ENCODE data around the gene GPX2. TPM values are rescaled to one million over a fixed set of nuclear protein-coding genes. Genes with fewer than 3 reads are reported as not detected.

Gene GPX2
- total RNA-seq, 2 experiments from 2014 or later, result not detected

DNA sequence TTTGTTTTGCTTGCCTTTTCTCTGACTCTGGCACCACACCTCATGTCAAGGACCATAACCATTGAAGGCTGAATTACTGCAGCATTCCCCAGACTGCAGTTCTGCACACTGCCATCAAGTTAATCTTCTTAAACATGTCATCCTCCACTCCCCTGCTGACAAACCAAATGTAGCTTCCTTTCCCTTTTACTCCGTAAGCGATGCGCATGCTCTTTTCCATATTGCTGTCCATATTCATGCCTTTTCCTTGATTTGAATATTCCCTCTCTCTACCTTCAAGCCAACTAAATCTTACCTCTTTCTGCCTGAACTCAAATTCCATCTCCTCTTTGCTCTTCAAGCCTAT, 13.6 kb downstream of the GPX2 start:
- Histone ChIP-seq H3K36me3 (ENCODE audit: insufficient read depth, low read length) (peaks cover 99% of the 10 kb centered on the region), H3K4me1 (ENCODE audit: insufficient read depth, low read length, poor library complexity, severe bottlenecking) (peaks cover 13% of the 10 kb centered on the region), H4K20me1 (ENCODE audit: insufficient read depth, low read length) (0 out of 2 replicates have a peak, but pooled peaks cover 2% of the 10 kb centered on the region), H3K9me3 (ENCODE audit: low read length) (no peaks in the 10 kb centered on the region), H3K79me2 (ENCODE audit: insufficient read depth, low read depth, low read length) (no peaks in the 10 kb centered on the region; the same call in 1 of the 2 replicates), H2AFZ (ENCODE audit: low read length) (no peak overlapping the region), H3K4me3 (ENCODE audit: low read depth, low read length, poor library complexity, severe bottlenecking) (no peak overlapping the region), H3K27ac (ENCODE audit: low read depth, low read length, poor library complexity, severe bottlenecking) (peak overlapping the region; percentile 38), H3K4me2 (ENCODE audit: low read length) (no peak overlapping the region), H3K9me2 (ENCODE audit: insufficient read depth, low read length) (no peaks in the 10 kb centered on the region)
- TF ChIP-seq, protein P1, sequence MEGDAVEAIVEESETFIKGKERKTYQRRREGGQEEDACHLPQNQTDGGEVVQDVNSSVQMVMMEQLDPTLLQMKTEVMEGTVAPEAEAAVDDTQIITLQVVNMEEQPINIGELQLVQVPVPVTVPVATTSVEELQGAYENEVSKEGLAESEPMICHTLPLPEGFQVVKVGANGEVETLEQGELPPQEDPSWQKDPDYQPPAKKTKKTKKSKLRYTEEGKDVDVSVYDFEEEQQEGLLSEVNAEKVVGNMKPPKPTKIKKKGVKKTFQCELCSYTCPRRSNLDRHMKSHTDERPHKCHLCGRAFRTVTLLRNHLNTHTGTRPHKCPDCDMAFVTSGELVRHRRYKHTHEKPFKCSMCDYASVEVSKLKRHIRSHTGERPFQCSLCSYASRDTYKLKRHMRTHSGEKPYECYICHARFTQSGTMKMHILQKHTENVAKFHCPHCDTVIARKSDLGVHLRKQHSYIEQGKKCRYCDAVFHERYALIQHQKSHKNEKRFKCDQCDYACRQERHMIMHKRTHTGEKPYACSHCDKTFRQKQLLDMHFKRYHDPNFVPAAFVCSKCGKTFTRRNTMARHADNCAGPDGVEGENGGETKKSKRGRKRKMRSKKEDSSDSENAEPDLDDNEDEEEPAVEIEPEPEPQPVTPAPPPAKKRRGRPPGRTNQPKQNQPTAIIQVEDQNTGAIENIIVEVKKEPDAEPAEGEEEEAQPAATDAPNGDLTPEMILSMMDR (conservative IDR thresholded peaks at IDR 0.05; ENCODE audit: low read length), result no peak
- TF ChIP-seq EZH2phosphoT487 (IDR thresholded peaks at IDR 0.05; ENCODE audit: borderline replicate concordance, low read depth, low read length), result no peak
- DNase-seq (ENCODE audit: low spot score), result no peak
- intact Hi-C loops (cut with micrococcal nuclease; ENCODE audit: unreplicated experiment), result no loop called here
- CTCF ChIA-PET (ENCODE audit: unreplicated experiment), result no interaction called here
- POLR2A ChIA-PET, result interaction anchor here (0.6 kb wide), 1 partner anchor 293 kb away, joined by 3 read pairs; no protein-coding TSS in a partner anchor
- BruUV-seq (replicated peaks), result no TSS peak

DNA sequence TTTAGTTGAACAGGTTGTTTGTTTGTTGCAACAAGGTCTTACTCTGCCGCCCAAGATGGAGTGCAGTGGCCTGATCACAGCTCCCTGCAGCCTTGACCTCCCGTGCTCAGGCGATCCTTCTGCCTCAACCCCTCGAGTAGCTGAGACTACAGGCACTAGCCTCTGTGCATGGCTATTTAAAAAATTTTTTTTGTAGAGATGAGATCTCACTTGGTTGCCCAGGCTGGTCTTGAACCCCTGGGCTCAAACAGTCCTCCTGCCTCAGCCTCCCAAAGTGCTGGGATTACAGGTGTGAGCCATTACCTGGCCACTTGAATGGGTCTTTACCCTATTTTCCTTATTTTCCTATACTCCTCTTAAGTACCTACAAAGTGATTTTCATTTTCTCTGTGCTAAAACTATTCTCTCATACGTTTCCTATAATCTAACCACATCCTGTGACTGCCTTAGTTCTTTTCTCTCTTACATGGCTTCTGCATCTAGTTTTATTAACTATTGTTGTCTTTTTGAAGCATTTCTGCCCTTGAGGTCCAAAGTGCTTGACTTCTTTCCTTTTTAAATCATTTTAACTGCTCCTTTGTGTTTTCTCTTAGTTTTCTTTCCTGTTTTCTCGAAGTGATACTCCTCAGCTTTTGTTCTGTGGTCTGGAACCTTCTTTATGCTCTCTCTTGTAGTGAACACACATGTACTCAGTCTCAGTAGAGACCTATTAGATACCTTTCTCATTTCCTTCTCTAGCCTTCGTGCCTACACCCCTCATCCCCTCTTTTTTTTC, 14.1 kb downstream of the GPX2 start:
- peak; percentile 14 for DNase-seq (ENCODE audit: low spot score)
- Histone ChIP-seq H3K36me3 (ENCODE audit: insufficient read depth, low read length) (peaks cover 98% of the 10 kb centered on the region), H3K4me2 (ENCODE audit: low read length) (peak overlapping the region; percentile 2; the same call in 1 of the 2 replicates), H3K4me3 (ENCODE audit: low read depth, low read length, poor library complexity, severe bottlenecking) (no peak overlapping the region), H3K9me2 (ENCODE audit: insufficient read depth, low read length) (no peaks in the 10 kb centered on the region), H2AFZ (ENCODE audit: low read length) (no peak overlapping the region), H4K20me1 (ENCODE audit: insufficient read depth, low read length) (0 out of 2 replicates have a peak, but pooled peaks cover 2% of the 10 kb centered on the region), H3K79me2 (ENCODE audit: insufficient read depth, low read depth, low read length) (peaks cover under 1% of the 10 kb centered on the region; the same call in 1 of the 2 replicates), H3K4me1 (ENCODE audit: insufficient read depth, low read length, poor library complexity, severe bottlenecking) (peaks cover 13% of the 10 kb centered on the region), H3K9me3 (ENCODE audit: low read length) (no peaks in the 10 kb centered on the region), H3K27ac (ENCODE audit: low read depth, low read length, poor library complexity, severe bottlenecking) (peak overlapping the region; percentile 38)
- intact Hi-C loops (cut with micrococcal nuclease; ENCODE audit: unreplicated experiment), result no loop called here
- POLR2A ChIA-PET, result interaction anchor here (0.6 to 1.4 kb wide), 2 partner anchors 8 to 292 kb away, joined by 3 to 12 read pairs; no protein-coding TSS in a partner anchor
- CTCF ChIA-PET (ENCODE audit: unreplicated experiment), result interaction anchor here (0.8 kb wide), 1 partner anchor 36 kb away, joined by 3 read pairs; no protein-coding TSS in a partner anchor
- no TSS peak for BruUV-seq (replicated peaks)
- no peak for TF ChIP-seq EZH2phosphoT487 (IDR thresholded peaks at IDR 0.05; ENCODE audit: borderline replicate concordance, low read depth, low read length)
- TF ChIP-seq, protein P1 (conservative IDR thresholded peaks at IDR 0.05; ENCODE audit: low read length), result no peak

DNA sequence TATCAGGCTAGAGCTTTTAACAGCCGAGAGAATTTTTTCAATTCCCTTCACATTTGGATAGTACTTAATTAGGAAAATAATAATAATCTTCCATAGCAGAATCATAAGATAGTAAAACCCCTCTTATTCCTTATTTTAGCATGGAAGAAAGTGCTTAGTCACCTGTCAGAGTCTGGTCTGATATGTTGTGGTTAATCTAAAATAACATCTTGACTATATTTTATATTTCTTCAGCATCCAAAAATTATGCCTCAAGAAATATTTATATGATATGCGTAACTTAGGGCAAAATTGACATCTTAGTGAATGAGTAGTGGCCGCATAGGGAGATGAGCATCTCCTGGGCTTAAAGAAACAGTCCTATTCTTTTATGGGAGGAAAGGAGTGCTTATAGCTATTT, 15.5 kb downstream of the GPX2 start:
- Histone ChIP-seq H3K36me3 (ENCODE audit: insufficient read depth, low read length) (peaks cover 84% of the 10 kb centered on the region), H3K9me3 (ENCODE audit: low read length) (no peaks in the 10 kb centered on the region), H3K79me2 (ENCODE audit: insufficient read depth, low read depth, low read length) (peaks cover 5% of the 10 kb centered on the region; the same call in 1 of the 2 replicates), H3K4me2 (ENCODE audit: low read length) (no peak overlapping the region), H3K4me1 (ENCODE audit: insufficient read depth, low read length, poor library complexity, severe bottlenecking) (peaks cover 13% of the 10 kb centered on the region), H2AFZ (ENCODE audit: low read length) (no peak overlapping the region), H3K27ac (ENCODE audit: low read depth, low read length, poor library complexity, severe bottlenecking) (no peak overlapping the region), H4K20me1 (ENCODE audit: insufficient read depth, low read length) (0 out of 2 replicates have a peak, but pooled peaks cover 2% of the 10 kb centered on the region), H3K9me2 (ENCODE audit: insufficient read depth, low read length) (no peaks in the 10 kb centered on the region), H3K4me3 (ENCODE audit: low read depth, low read length, poor library complexity, severe bottlenecking) (no peak overlapping the region)
- POLR2A ChIA-PET, result interaction anchor here (0.7 to 1.8 kb wide), 4 partner anchors 10 to 1249 kb away, joined by 3 to 12 read pairs (median 6); no protein-coding TSS in a partner anchor
- no peak for DNase-seq (ENCODE audit: low spot score)
- TF ChIP-seq EZH2phosphoT487 (IDR thresholded peaks at IDR 0.05; ENCODE audit: borderline replicate concordance, low read depth, low read length), result no peak
- TF ChIP-seq, protein P1 (conservative IDR thresholded peaks at IDR 0.05; ENCODE audit: low read length), result no peak
- intact Hi-C loops (cut with micrococcal nuclease; ENCODE audit: unreplicated experiment), result no loop called here
- CTCF ChIA-PET (ENCODE audit: unreplicated experiment), result no interaction called here
- BruUV-seq (replicated peaks), result no TSS peak
